ENCODE results near the gene YEATS2. TPM values are rescaled to one million over a fixed set of nuclear protein-coding genes. Genes with fewer than 3 reads are reported as not detected.

Gene YEATS2
- total RNA-seq, 1 experiment from 2014 or later = 33.8 TPM

DNA sequence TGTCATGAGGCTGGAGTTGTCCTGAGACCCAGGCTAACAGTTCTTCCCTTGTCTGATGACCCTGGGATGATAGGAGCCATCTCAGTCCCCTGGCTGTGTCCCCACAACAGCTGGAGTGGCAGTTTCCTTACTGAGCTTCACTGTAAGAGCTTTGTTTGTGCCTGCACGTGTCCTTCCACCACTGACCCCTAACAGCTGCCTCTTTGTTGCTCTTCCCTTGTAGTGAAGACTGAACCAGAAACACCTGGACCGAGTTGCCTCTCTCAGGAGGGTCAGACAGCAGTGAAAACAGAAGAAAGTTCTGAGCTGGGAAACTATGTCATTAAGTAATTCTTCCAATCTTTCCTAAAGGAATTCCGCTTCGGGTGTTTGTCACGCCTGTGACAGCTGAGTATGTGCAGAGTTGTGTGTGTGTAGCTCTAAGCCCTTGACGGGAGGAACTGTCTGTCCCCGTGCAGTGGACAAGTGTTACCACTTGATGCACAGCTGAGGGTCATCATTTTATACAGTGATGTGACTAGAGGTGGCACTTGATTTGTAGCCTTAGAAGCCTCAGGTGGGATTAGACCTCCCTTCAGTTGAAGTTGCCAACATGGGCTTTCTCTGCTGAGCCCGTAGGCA, 102.8 kb downstream of the YEATS2 start:
- DNase-seq (ENCODE audit: low read depth, low spot score) (no peak), ATAC-seq (no peak)
- H3K27ac ChIP-seq (ENCODE audit: low read length) = no peak overlapping the region
- ChIA-PET POLR2A (no interaction called here), CTCF (no interaction called here)
- H3K9me3 ChIP-seq (ENCODE audit: control insufficient read depth, insufficient read depth, low read depth, low read length) = no peaks in the 10 kb centered on the region
- H3K36me3 ChIP-seq (ENCODE audit: control insufficient read depth, insufficient read depth, low read length) = peaks cover 14% of the 10 kb centered on the region
- TF ChIP-seq, protein P1, sequence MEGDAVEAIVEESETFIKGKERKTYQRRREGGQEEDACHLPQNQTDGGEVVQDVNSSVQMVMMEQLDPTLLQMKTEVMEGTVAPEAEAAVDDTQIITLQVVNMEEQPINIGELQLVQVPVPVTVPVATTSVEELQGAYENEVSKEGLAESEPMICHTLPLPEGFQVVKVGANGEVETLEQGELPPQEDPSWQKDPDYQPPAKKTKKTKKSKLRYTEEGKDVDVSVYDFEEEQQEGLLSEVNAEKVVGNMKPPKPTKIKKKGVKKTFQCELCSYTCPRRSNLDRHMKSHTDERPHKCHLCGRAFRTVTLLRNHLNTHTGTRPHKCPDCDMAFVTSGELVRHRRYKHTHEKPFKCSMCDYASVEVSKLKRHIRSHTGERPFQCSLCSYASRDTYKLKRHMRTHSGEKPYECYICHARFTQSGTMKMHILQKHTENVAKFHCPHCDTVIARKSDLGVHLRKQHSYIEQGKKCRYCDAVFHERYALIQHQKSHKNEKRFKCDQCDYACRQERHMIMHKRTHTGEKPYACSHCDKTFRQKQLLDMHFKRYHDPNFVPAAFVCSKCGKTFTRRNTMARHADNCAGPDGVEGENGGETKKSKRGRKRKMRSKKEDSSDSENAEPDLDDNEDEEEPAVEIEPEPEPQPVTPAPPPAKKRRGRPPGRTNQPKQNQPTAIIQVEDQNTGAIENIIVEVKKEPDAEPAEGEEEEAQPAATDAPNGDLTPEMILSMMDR (IDR thresholded peaks at IDR 0.05) = no peak
- TF ChIP-seq TCF7L2 (IDR thresholded peaks at IDR 0.05; ENCODE audit: low read depth, low read length) (no peak), SIN3A (IDR thresholded peaks at IDR 0.05; ENCODE audit: borderline replicate concordance, insufficient read depth, low read depth, low read length) (no peak), POLR2AphosphoS5 (IDR thresholded peaks at IDR 0.05; ENCODE audit: low read depth, low read length) (no peak)
- TF ChIP-seq, protein P2, sequence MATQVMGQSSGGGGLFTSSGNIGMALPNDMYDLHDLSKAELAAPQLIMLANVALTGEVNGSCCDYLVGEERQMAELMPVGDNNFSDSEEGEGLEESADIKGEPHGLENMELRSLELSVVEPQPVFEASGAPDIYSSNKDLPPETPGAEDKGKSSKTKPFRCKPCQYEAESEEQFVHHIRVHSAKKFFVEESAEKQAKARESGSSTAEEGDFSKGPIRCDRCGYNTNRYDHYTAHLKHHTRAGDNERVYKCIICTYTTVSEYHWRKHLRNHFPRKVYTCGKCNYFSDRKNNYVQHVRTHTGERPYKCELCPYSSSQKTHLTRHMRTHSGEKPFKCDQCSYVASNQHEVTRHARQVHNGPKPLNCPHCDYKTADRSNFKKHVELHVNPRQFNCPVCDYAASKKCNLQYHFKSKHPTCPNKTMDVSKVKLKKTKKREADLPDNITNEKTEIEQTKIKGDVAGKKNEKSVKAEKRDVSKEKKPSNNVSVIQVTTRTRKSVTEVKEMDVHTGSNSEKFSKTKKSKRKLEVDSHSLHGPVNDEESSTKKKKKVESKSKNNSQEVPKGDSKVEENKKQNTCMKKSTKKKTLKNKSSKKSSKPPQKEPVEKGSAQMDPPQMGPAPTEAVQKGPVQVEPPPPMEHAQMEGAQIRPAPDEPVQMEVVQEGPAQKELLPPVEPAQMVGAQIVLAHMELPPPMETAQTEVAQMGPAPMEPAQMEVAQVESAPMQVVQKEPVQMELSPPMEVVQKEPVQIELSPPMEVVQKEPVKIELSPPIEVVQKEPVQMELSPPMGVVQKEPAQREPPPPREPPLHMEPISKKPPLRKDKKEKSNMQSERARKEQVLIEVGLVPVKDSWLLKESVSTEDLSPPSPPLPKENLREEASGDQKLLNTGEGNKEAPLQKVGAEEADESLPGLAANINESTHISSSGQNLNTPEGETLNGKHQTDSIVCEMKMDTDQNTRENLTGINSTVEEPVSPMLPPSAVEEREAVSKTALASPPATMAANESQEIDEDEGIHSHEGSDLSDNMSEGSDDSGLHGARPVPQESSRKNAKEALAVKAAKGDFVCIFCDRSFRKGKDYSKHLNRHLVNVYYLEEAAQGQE (IDR thresholded peaks at IDR 0.05; ENCODE audit: insufficient read depth in 1 of 2, low read depth in 2 of 2, low read length in 1 of 2) = no peak
- in situ Hi-C loops (cut with HindIII; ENCODE audit: low pct_unique_long_range_greater_than_20kb, low sequenced_read_pairs) = no loop called here
- BruUV-seq (replicated peaks) = no TSS peak
- H3K4me1 ChIP-seq (ENCODE audit: control insufficient read depth, insufficient read depth, low read length) = no peaks in the 10 kb centered on the region
- no peak overlapping the region for H3K4me3 ChIP-seq (ENCODE audit: low read depth in 2 of 2, low read length in 2 of 2)
- intact Hi-C loops (cut with micrococcal nuclease; ENCODE audit: unreplicated experiment) = no loop called here
- no peaks in the 10 kb centered on the region for H3K27me3 ChIP-seq (ENCODE audit: control insufficient read depth, insufficient read depth, low read length)

DNA sequence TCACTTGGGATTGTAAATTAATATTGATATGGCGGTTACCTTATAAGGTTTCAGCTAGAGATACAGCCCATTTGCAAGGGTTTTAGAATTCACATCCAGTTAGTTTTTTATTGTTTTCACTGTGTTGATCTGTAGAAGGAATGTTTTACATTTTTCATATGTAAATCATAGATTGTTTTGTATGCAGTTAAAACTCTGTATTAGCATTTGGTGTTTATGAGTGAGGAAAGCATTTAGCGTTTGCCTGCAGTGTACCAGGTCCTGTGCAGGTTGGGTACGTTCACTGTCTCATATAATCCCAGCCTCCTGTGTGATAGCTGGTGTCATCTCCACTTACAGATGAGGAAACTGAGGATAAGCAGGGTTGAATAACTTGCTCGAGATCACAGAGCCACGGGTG, 104.0 kb downstream of the YEATS2 start:
- Histone ChIP-seq H3K36me3 (ENCODE audit: control insufficient read depth, insufficient read depth, low read length) (peaks cover 15% of the 10 kb centered on the region), H3K9me3 (ENCODE audit: control insufficient read depth, insufficient read depth, low read depth, low read length) (no peaks in the 10 kb centered on the region), H3K27ac (ENCODE audit: low read length) (no peak overlapping the region), H3K27me3 (ENCODE audit: control insufficient read depth, insufficient read depth, low read length) (no peaks in the 10 kb centered on the region), H3K4me3 (ENCODE audit: low read depth in 2 of 2, low read length in 2 of 2) (no peak overlapping the region), H3K4me1 (ENCODE audit: control insufficient read depth, insufficient read depth, low read length) (no peaks in the 10 kb centered on the region)
- ATAC-seq = no peak
- intact Hi-C loops (cut with micrococcal nuclease; ENCODE audit: unreplicated experiment) (no loop called here), in situ Hi-C loops (cut with HindIII; ENCODE audit: low pct_unique_long_range_greater_than_20kb, low sequenced_read_pairs) (no loop called here)
- CTCF ChIA-PET = no interaction called here
- no peak for DNase-seq (ENCODE audit: low read depth, low spot score)
- TF ChIP-seq, protein P1 (IDR thresholded peaks at IDR 0.05) = no peak
- TF ChIP-seq, protein P2 (IDR thresholded peaks at IDR 0.05; ENCODE audit: insufficient read depth in 1 of 2, low read depth in 2 of 2, low read length in 1 of 2) = no peak
- TF ChIP-seq SIN3A (IDR thresholded peaks at IDR 0.05; ENCODE audit: borderline replicate concordance, insufficient read depth, low read depth, low read length) = no peak
- no peak for TF ChIP-seq TCF7L2 (IDR thresholded peaks at IDR 0.05; ENCODE audit: low read depth, low read length)
- no peak for TF ChIP-seq POLR2AphosphoS5 (IDR thresholded peaks at IDR 0.05; ENCODE audit: low read depth, low read length)
- POLR2A ChIA-PET = interaction anchor here (0.6 kb wide), 1 partner anchor 172 kb away, joined by 3 read pairs; no protein-coding TSS in a partner anchor
- BruUV-seq (replicated peaks) = no TSS peak

Data from Panc1 (cell line).